Measurements from ENCODE around the gene CCDC126.

DNA sequence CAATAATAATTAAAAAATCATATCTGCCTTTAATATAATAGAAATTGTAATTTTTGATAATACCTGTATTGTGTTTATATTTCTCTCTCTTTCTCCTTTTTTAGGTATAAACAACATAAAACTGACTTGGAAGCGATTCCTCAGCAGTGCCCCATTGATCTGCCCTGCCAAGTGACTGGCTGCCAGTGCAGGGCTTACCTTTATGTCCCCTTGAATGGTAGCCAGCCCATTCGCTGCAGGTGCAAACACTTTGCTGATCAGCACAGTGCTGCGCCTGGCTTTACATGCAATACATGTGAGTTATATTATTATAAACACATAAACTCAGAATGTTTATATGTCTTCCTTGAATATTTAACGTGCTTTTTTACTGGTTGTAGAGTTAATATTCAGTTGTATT lies 92.0 kb downstream of the CCDC126 start:
- TF ChIP-seq, protein P1, sequence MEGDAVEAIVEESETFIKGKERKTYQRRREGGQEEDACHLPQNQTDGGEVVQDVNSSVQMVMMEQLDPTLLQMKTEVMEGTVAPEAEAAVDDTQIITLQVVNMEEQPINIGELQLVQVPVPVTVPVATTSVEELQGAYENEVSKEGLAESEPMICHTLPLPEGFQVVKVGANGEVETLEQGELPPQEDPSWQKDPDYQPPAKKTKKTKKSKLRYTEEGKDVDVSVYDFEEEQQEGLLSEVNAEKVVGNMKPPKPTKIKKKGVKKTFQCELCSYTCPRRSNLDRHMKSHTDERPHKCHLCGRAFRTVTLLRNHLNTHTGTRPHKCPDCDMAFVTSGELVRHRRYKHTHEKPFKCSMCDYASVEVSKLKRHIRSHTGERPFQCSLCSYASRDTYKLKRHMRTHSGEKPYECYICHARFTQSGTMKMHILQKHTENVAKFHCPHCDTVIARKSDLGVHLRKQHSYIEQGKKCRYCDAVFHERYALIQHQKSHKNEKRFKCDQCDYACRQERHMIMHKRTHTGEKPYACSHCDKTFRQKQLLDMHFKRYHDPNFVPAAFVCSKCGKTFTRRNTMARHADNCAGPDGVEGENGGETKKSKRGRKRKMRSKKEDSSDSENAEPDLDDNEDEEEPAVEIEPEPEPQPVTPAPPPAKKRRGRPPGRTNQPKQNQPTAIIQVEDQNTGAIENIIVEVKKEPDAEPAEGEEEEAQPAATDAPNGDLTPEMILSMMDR (IDR thresholded peaks at IDR 0.05): no peak
- TF ChIP-seq POLR2A (IDR thresholded peaks at IDR 0.05): no peak
